ENCODE measurements around the gene FUT7. TPM values are rescaled to one million over a fixed set of nuclear protein-coding genes. Genes with fewer than 3 reads are reported as not detected.
A peak's percentile ranks its signal among the peaks of the same experiment; 100 is the strongest.

Gene FUT7
- total RNA-seq, 4 donors from 2014 or later = 0.60 TPM; not detected in 3

DNA sequence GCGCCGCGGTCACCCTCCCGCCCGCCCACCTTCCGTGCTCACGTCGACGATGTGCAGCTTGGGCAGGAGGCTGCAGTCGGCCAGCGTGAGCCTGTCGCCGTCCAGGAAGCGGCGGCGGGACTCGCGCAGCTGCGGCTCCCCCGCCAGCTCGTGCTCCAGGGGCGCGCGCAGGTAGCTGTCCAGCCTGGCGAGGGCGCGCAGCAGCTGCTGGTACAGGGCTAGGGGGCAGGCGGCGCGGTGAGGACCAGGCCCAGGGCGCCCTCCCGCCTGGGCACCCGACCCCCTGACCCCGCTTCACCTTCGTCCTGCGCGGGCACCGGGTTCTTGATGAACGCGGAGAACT lies 37.0 kb downstream of the FUT7 start:
- TF ChIP-seq, protein P1, sequence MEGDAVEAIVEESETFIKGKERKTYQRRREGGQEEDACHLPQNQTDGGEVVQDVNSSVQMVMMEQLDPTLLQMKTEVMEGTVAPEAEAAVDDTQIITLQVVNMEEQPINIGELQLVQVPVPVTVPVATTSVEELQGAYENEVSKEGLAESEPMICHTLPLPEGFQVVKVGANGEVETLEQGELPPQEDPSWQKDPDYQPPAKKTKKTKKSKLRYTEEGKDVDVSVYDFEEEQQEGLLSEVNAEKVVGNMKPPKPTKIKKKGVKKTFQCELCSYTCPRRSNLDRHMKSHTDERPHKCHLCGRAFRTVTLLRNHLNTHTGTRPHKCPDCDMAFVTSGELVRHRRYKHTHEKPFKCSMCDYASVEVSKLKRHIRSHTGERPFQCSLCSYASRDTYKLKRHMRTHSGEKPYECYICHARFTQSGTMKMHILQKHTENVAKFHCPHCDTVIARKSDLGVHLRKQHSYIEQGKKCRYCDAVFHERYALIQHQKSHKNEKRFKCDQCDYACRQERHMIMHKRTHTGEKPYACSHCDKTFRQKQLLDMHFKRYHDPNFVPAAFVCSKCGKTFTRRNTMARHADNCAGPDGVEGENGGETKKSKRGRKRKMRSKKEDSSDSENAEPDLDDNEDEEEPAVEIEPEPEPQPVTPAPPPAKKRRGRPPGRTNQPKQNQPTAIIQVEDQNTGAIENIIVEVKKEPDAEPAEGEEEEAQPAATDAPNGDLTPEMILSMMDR (IDR thresholded peaks at IDR 0.05) = no peak
- no peak for TF ChIP-seq EP300 (IDR thresholded peaks at IDR 0.05)
- TF ChIP-seq POLR2A (IDR thresholded peaks at IDR 0.05) = no peak
- WGBS, 2 donors = 53 to 62% methylated on average over 6 to 36 of the region's 40 CpGs
- H3K36me3 ChIP-seq = peaks cover 0 to 15% (median 0%) of the 10 kb centered on the region in 3 donors
- H3K27me3 ChIP-seq = no peaks in the 10 kb centered on the region
- H3K4me1 ChIP-seq = peaks cover 0 to 66% (median 57%) of the 10 kb centered on the region in 4 donors
- no peak for DNase-seq (ENCODE audit: low spot score in 2 of 2)
- H3K9me3 ChIP-seq = no peaks in the 10 kb centered on the region
- H3K4me3 ChIP-seq = peak overlapping the region in 2 of 4 donors; percentile 1 to 38
- peak overlapping the region; percentile 52 to 89 (median 70) for H3K27ac ChIP-seq

GRCh38 chr9:136994180-136994887 lies 37.6 kb downstream of the FUT7 start:
- no peak for DNase-seq (ENCODE audit: low spot score in 2 of 2)
- WGBS, 2 donors = 63 to 69% methylated on average over 46 to 53 of the region's 54 CpGs
- Histone ChIP-seq H3K9me3 (no peaks in the 10 kb centered on the region), H3K36me3 (peaks cover 0 to 15% (median 0%) of the 10 kb centered on the region in 3 donors), H3K4me3 (peak overlapping the region in 1 of 4 donors; percentile 38), H3K27ac (peak overlapping the region in 2 of 4 donors; percentile 63 to 89), H3K4me1 (peaks cover 0 to 66% (median 55%) of the 10 kb centered on the region in 4 donors), H3K27me3 (no peaks in the 10 kb centered on the region)
- TF ChIP-seq, protein P1 (IDR thresholded peaks at IDR 0.05) = no peak
- TF ChIP-seq POLR2A (IDR thresholded peaks at IDR 0.05) (no peak), EP300 (IDR thresholded peaks at IDR 0.05) (no peak)

- Histone ChIP-seq H3K4me1 (peaks cover 0 to 62% (median 51%) of the 10 kb centered on the region in 4 donors), H3K27ac (peak overlapping the region; percentile 30 to 89 (median 72)), H3K9me3 (no peaks in the 10 kb centered on the region), H3K4me3 (peak overlapping the region; percentile 71 to 96 (median 90)), H3K36me3 (peaks cover 0 to 15% (median 0%) of the 10 kb centered on the region in 3 donors), H3K27me3 (no peaks in the 10 kb centered on the region)
- TF ChIP-seq, protein P1 (IDR thresholded peaks at IDR 0.05) = no peak
- TF ChIP-seq EP300 (IDR thresholded peaks at IDR 0.05) (no peak), POLR2A (IDR thresholded peaks at IDR 0.05) (no peak)
- DNase-seq (ENCODE audit: low spot score in 2 of 2) = no peak
- WGBS, 2 donors = 10 to 39% methylated on average over 10 to 17 of the region's 18 CpGs
Measured at GRCh38 chr9:136992819-136993369, 39.0 kb downstream of the FUT7 start.

GRCh38 chr9:136991993-136992818 lies 39.7 kb downstream of the FUT7 start, which contains the start of gene PAXX:
TSS of gene PAXX (plus strand) at chr9:136992422. CDS start at chr9:136992444, 22 bp downstream.
- Histone ChIP-seq H3K9me3 (no peaks in the 10 kb centered on the region), H3K27ac (peak within 1 kb of the TSS; percentile 74 to 89 (median 82)), H3K4me3 (peak within 1 kb of the TSS; percentile 71 to 96 (median 90)), H3K36me3 (peaks cover 0 to 15% (median 0%) of the 10 kb centered on the region in 3 donors), H3K4me1 (peaks cover 0 to 55% (median 46%) of the 10 kb centered on the region in 4 donors), H3K27me3 (no peaks in the 10 kb centered on the region)
- no peak for TF ChIP-seq POLR2A (IDR thresholded peaks at IDR 0.05)
- TF ChIP-seq, protein P1 (IDR thresholded peaks at IDR 0.05) = peak in 1 of 5 experiments; percentile 20
- TF ChIP-seq EP300 (IDR thresholded peaks at IDR 0.05) = peak in 1 of 2 donors; percentile 29
- peak; percentile 80 for DNase-seq (ENCODE audit: low spot score in 2 of 2)
- 0 to 1% methylated on average over 17 to 32 of the region's 92 CpGs for WGBS, 2 donors

Measured in tibial nerve (tissue), 4 donors.